Measurements from ENCODE around the gene SRP19. TPM values are rescaled to one million over a fixed set of nuclear protein-coding genes. Genes with fewer than 3 reads are reported as not detected.

The SRP19 gene
- total and polyA plus RNA-seq, 9 of the 15 experiments (the other 6 are each of a cell fraction or from before 2014, with no cell fraction given) = 52.3 to 357 (median 146) TPM

- TF ChIP-seq ATF3 (IDR thresholded peaks at IDR 0.05) (peak; percentile 61; the same call in 1 of the 2 replicates), ATF3 (CRISPR knock-in tag; conservative IDR thresholded peaks at IDR 0.05) (no peak), RAD51 (IDR thresholded peaks at IDR 0.05; ENCODE audit: borderline replicate concordance, low read depth) (no peak), HINFP (tag; conservative IDR thresholded peaks at IDR 0.05; ENCODE audit: low read depth) (peak; percentile 84), CTBP1 (IDR thresholded peaks at IDR 0.05; ENCODE audit: borderline replicate concordance) (no peak), SIN3B (IDR thresholded peaks at IDR 0.05; ENCODE audit: low read depth) (no peak), KAT7 (CRISPR knock-in tag; IDR thresholded peaks at IDR 0.05; ENCODE audit: borderline replicate concordance) (no peak), BDP1 (IDR thresholded peaks at IDR 0.05; ENCODE audit: insufficient read depth, insufficient read length) (no peak), TAF7 (tag; IDR thresholded peaks at IDR 0.05) (no peak), JUND (IDR thresholded peaks at IDR 0.05; ENCODE audit: borderline replicate concordance, low read depth, low read length) (peak; percentile 86), JUND (tag; IDR thresholded peaks at IDR 0.05; ENCODE audit: borderline replicate concordance, low read depth, low read length) (peak; percentile 87; the same call in 2 of the 3 replicates), ELK3 (CRISPR knock-in tag; IDR thresholded peaks at IDR 0.05) (no peak), SNIP1 (IDR thresholded peaks at IDR 0.05; ENCODE audit: low read depth) (no peak), CBFA2T2 (conservative IDR thresholded peaks at IDR 0.05) (0 out of 2 replicates have a peak, but pooled peaks have one; percentile 16), POLR2H (tag; IDR thresholded peaks at IDR 0.05; ENCODE audit: low read depth) (no peak), DPF2 (IDR thresholded peaks at IDR 0.05) (peak; percentile 69), USF2 (CRISPR knock-in tag; IDR thresholded peaks at IDR 0.05) (no peak), ZNF280A (IDR thresholded peaks at IDR 0.05; ENCODE audit: low read depth, partially characterized antibody) (no peak), ZNF277 (CRISPR knock-in tag; IDR thresholded peaks at IDR 0.05; ENCODE audit: borderline replicate concordance) (no peak), NBN (IDR thresholded peaks at IDR 0.05; ENCODE audit: low read depth) (no peak), HIVEP1 (CRISPR knock-in tag; IDR thresholded peaks at IDR 0.05) (no peak), ZFP36 (IDR thresholded peaks at IDR 0.05; ENCODE audit: low read depth, low read length, partially characterized antibody) (no peak), RBM17 (IDR thresholded peaks at IDR 0.05; ENCODE audit: borderline replicate concordance, low read depth, low read length) (no peak)
Observed at GRCh38 chr5:112914584-112914983, 53.5 kb downstream of the SRP19 start (continued).
